ENCODE measurements around the gene STOML3.
A peak's percentile ranks its signal among the peaks of the same experiment; 100 is the strongest.

The STOML3 gene, protein sequence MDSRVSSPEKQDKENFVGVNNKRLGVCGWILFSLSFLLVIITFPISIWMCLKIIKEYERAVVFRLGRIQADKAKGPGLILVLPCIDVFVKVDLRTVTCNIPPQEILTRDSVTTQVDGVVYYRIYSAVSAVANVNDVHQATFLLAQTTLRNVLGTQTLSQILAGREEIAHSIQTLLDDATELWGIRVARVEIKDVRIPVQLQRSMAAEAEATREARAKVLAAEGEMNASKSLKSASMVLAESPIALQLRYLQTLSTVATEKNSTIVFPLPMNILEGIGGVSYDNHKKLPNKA

GRCh38 chr13:38990693-38991092 lies at the start of gene STOML3:
TSS of gene STOML3 (minus strand) at chr13:38990831. CDS start at chr13:38990721, 110 bp downstream.
- no peak within 1 kb of the TSS for H3K27ac ChIP-seq
- H3K4me3 ChIP-seq = no peak within 1 kb of the TSS

DNA sequence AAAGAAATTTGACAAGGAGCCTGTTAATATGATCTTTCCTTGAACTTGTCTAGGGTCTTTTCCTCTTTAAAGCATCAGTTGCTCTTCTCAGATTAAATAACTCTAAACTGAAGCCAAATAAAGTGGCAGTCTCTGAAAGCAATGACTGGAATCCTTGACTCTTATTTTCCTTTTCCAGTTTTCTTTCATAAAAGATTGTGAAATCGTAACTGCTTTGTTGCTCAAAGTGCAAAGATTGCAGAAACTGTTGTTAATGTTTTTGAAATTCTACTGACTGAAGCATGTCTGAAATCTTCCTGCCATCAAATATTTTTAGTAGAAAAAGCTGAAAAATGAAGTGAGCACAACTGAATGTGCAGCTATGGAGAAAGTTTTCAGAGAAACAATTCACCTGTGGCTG lies 49.6 kb upstream of the STOML3 start:
- Histone ChIP-seq H3K4me3 (no peak overlapping the region), H3K27ac (peak overlapping the region in 3 of 21 experiments; percentile 17 to 59 (median 37))

DNA sequence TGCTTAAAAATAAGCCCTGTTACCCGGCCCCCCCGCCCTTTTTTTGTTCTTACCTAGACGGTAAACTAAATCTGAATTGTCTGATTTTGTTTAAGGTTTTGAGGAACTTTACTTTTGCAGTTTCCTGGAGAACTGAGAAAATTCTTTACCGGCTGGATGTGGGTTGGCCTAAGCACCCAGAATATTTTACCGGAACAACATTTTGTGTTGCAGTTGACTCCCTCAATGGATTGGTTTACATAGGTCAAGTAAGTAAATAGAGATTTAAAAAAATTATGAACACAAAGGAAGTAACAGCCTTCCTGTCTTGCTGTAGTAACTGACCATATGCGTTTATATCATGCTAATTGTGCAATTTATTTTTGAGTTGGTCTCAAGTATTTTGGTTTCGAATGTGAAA lies 48.4 kb upstream of the STOML3 start:
- peak overlapping the region in 20 of 21 experiments; percentile 75 to 98 (median 88) for H3K27ac ChIP-seq
- peak overlapping the region; percentile 53 to 98 (median 92) for H3K4me3 ChIP-seq

DNA sequence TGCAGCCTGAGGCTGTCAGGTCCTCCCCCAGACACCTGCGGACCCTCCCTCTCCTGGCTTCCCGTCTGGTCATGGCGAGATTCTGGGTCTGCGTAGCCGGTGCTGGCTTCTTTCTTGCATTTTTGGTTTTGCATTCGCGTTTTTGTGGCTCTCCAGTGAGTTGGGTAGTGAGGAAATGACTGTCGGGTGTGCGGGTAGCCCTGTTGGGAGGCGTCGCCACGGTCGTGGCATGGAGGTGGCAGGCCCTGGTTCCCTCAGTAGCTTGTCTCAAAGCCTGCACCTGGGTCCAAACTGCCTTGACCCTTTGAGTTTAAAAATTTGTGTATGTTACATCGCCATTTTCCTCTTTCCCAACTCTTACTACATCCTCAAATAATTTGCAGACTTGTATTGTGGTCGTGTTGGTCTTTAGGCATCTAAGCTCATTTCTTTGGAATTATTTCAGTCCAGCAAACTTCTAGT lies 48.0 kb upstream of the STOML3 start:
- peak overlapping the region; percentile 53 to 98 (median 92) for H3K4me3 ChIP-seq
- H3K27ac ChIP-seq = peak overlapping the region; percentile 47 to 98 (median 88)

DNA sequence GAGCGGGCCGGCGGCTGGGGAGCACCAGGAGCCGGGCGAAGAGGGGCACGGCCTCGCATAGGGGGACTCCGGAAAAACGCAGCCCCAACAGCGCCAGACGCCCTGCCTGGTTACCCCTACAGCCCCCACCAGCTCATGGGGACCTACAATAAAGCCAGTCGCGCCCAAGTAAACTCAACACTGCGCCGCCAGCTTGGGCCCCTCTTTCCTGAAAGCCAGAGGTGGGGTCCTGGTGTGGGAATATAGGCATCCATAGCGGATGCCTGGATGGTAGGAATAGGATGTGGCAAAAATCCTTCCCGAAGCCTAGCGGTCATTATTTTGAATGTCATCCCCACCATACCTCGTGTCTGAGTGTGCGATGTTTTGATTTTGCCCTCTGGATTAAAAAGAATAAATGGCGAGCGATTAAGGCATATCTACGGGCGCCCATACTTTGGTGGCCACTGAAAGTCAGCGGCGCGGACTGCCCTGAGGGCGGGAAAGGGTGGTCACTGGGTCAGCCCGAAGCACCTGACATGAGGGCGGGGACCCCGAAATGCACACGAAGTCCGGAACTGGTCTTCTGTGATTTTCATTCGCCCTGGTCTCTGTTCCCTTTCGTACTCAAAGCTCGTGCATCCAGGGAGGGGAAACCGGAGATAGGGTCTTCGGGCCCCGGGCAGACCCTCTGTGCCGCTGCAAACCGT lies 47.4 kb upstream of the STOML3 start, which contains the start of the genes NHLRC3 and PROSER1:
Gene NHLRC3, plus strand, starts transcription at position 577 of the 689 bp plus-strand sequence. CDS start 184 bp downstream, outside the sequence.
Gene PROSER1, minus strand, starts transcription at position 210 of the 689 bp plus-strand sequence. CDS start 847 bp downstream, outside the sequence.
- peak within 1 kb of the TSS; percentile 55 to 98 (median 88) for H3K27ac ChIP-seq
- H3K4me3 ChIP-seq = peak within 1 kb of the TSS; percentile 53 to 98 (median 92)

DNA sequence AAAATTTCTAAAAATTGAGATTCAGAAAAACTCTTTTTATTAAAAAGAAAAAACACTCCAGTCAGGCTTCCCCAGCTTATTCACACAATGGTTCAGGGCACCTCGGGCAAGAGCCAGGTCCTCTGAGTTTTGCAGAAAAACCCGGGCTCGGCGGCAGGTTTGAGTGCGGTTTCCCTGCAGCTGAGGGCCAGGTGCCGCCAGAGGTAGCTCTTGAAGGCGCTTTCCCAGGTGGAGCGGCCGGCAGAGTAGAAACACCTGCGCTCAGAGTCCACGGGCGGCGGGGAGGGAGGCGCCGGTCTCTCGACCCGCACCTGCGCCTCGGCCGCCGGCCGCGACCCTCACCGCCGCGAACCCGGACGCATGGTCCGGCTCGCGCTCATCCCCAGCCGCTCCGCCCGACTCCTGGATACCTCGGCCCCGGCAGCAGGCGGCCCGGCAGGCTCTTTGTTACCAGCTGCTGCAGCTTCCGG lies 46.8 kb upstream of the STOML3 start:
- Histone ChIP-seq H3K4me3 (peak overlapping the region; percentile 53 to 98 (median 92)), H3K27ac (peak overlapping the region; percentile 55 to 98 (median 88))

GRCh38 chr13:39036212-39036611 lies 45.6 kb upstream of the STOML3 start:
- Histone ChIP-seq H3K4me3 (peak overlapping the region; percentile 53 to 98 (median 92)), H3K27ac (peak overlapping the region in 4 of 21 experiments; percentile 3 to 95 (median 90))

GRCh38 chr13:39035799-39036198 lies 45.2 kb upstream of the STOML3 start:
- Histone ChIP-seq H3K4me3 (peak overlapping the region in 6 of 7 experiments; percentile 53 to 95 (median 91)), H3K27ac (peak overlapping the region in 2 of 21 experiments; percentile 88 to 92)

GRCh38 chr13:39035204-39035603 lies 44.6 kb upstream of the STOML3 start:
- H3K4me3 ChIP-seq = peak overlapping the region in 2 of 7 experiments; percentile 92 to 93
- no peak overlapping the region for H3K27ac ChIP-seq

GRCh38 chr13:39034085-39034484 lies 43.5 kb upstream of the STOML3 start:
- no peak overlapping the region for H3K4me3 ChIP-seq

DNA sequence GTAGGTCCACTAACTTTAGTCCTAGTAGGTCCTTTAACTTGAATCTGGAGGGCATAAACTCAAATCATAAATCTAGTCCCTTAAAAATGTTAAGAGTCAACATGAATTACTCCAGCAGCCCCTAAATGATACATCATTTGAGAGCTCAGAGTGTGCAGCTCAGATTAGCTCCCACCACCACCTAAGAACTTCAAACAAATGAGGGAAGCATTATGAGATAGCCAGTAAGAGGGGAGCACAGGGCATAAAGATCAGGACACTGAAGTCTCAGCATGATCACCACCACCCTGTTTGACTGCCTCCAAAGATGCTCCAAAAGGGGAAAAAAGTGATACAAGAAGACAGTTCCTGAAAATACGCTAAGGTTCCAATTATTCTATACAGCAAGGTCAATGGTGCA lies 41.5 kb upstream of the STOML3 start:
- no peak overlapping the region for H3K27ac ChIP-seq
- H3K4me3 ChIP-seq = no peak overlapping the region

More at GRCh38 chr13:39034085-39034484, 43.5 kb upstream of the STOML3 start:
- no peak overlapping the region for H3K27ac ChIP-seq

DNA sequence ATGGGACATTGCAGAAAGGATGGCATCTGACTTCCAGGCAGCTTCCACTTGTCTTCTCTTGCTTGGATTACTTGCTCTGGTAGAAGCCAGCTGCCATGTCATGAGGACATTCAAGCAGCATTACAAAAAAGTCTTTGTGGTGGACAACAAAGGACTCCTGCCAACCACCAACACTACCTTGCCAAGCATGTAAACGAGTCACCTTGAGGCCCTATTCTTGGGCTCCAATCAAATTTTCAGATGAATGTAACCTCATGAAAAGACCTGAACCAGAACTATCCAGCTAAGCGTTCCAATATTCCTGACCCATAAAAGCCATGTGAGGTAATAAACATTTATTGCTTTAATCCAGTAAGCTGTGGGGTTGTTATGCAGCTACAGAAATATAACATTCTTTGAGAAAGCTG lies 34.8 kb upstream of the STOML3 start:
- H3K27ac ChIP-seq = no peak overlapping the region
- no peak overlapping the region for H3K4me3 ChIP-seq

DNA sequence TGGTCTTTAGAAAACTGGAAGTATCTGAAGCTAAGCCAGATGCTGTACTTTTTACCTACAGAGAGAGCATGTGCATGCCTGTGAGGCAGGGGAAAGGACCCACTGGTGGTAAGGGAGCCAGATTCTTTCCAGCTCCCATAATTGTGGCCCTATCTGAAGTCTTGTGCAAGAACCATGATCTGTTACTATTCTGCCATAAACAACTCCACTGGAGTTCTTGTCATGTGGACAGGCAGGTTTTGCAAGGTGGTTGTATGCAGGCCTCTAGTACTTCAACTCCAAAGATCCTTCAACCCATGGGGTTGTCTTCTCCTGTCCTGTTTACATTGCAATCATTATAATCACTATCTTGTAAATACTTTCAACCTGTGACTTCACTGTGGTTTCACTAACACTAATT lies 33.1 kb upstream of the STOML3 start:
- Histone ChIP-seq H3K27ac (peak overlapping the region in 1 of 21 experiments; percentile 55), H3K4me3 (no peak overlapping the region)

DNA sequence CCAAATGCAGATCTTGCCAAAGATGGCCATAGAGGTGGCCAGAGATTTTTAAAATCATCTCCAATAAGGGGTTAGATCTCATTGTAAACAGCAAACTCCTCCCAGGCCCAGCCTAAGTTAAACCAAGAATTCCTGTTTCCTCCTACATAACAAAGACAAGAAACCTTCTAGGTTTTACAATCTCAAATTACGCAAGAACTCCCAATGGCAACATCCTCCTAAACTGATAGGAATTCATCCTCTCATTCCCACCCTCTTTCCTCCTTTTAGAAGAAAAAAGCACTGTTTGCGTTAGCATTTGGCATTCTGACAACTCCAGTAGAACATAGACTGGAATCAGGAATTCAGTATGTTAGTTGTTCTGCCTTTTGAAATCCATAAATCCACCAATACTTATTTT lies 32.7 kb upstream of the STOML3 start:
- Histone ChIP-seq H3K4me3 (no peak overlapping the region), H3K27ac (peak overlapping the region in 2 of 21 experiments; percentile 14 to 55)

DNA sequence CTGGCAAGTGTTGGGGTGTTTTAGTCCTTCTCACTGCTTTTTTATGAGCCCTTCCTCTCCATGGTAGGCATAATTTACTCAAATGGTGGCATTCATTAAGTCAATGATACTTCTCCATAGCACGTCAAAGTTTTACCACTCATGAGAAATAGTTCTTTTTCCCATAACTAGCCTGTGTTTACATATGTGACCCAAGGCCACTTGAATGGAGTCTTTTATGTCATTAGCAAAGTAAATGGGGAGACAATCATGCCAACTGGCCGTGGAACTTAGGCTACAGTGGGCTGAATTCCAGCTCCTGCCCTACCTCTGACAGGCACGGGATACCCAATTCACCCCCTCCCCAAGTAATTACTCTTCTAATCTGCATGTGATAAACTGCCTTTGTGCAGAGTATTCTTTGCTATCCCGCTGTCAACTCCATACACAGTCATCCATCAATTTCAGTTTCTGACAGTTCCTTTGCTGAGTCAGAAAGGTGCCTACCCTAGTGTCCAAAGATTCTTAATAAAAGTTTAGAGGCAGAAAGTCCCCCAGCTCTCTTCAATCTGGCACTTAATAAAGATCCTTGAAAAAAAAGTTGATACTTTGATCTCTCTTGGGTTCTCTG lies 30.3 kb upstream of the STOML3 start:
- Histone ChIP-seq H3K27ac (no peak overlapping the region), H3K4me3 (no peak overlapping the region)

DNA sequence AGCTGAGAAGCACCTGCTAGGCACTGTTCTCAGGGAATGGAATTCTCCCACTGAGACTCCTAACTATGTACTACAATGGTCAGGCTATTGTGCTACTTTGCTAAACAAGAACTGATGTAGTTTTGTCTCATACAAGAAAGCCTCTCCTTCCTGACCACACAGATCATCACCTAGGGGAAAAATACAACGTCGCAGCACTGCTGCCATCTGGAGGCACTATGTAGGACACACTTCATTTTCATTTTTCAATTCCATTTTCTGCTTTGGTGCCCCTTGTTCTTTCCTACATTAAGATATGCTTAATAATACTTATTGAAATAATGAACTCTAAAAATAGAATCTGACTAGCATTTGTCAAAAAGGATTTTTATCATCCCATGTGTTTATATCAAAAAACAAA lies 26.2 kb upstream of the STOML3 start:
- no peak overlapping the region for H3K4me3 ChIP-seq
- no peak overlapping the region for H3K27ac ChIP-seq

- Histone ChIP-seq H3K4me3 (no peak overlapping the region), H3K27ac (no peak overlapping the region)
These were observed 25.5 kb upstream of the STOML3 start for GRCh38 chr13:39016087-39016486.

DNA sequence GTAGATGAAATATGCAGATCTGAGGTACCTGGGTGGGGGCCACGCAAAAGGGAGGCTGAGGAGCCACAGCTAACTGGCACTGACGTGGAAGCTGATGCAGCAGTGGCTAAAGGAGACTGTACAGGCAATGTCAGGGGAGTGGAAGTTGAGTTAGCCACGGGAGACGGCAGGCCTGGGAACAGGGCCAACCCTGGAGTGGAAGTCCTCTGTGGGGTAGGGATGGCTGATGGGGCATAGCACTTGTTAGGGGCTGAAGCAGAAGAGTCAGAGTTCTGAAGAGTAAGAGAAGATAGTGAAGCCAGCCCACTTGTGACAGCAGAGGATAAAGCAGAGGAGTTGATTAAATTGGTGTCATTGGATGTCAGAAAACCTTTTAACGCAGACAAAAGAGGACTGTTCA lies 22.8 kb upstream of the STOML3 start:
- Histone ChIP-seq H3K27ac (no peak overlapping the region), H3K4me3 (no peak overlapping the region)

GRCh38 chr13:39012608-39013007 lies 22.0 kb upstream of the STOML3 start:
- Histone ChIP-seq H3K27ac (no peak overlapping the region), H3K4me3 (no peak overlapping the region)
